ENCODE data around the gene MYPN.
"Not testable (repeated sequence)": the region's sequence is repeated elsewhere in the genome, so short reads cannot be mapped to it uniquely, and the experiment has no call there.

Gene MYPN

DNA sequence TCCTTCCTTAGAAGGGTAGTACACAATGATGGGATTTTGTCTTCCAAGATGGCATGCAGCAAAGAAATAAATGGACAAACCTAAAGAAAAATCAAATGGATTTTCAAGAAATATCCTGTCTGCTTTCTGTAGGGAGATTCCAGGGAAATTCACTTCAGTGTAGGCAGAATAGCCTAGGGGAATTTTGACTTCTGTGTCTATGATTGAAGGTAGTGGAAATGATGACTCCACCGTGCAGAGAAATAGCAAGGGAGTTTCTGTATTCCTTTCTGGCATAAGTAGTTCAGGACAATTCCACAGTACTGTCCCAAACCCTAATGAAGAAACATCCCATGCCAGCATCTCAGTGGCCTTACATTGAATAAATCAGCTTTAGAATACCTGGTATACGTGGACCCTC is 113.1 kb downstream of the MYPN start:
- in situ Hi-C loops (cut with MboI; ENCODE audit: low sequenced_read_pairs), result no loop called here

DNA sequence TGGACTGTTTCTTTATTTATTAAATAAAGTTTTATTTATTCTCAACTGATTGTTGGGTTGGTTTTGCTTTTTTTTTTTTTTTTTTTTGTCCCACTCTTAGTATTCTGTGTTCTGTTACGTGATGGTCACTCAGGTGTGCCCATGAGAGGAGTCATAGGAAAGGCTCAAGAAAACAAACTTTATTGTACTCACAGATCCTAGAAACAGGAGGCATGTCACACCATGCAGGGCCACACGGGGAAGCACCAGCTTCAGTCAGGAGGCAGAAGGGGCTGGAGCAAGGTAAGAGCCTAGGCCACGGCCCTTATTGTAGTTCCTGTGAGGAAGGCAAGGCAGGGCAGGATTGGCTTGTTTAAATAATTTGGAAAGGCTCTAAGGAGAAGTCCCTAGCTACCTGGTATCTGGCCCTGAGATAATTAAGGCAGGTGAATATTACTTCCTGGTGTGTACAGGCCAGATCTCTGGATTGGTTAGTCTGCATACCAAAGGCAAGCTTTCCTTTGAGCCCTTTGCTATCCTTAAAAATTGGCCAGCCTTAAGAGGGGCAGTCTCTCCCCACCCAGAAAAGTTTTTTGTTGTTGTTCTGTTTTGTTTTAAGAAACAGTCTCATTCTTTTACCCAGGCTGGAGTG is 114.4 kb downstream of the MYPN start:
- in situ Hi-C loops (cut with MboI; ENCODE audit: low sequenced_read_pairs), result no loop called here

DNA sequence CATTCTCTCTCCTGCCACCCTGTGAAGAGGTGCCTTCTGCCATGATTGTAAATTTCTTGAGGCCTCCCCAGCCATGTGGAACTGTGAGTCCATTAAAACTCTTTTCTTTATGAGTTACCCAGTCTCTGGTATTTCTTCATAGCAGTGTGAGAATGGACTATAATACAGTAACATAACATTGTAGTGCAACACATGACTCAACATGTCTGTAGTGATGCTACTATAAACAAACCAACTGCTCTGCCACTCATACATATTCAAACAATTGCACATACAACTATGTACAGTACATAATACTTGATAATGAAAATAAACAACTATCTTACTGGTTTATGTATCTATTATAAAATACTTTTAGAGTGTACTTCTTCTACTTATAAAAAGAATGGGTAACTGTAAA is 115.5 kb downstream of the MYPN start:
- in situ Hi-C loops (cut with MboI; ENCODE audit: low sequenced_read_pairs), result no loop called here

DNA sequence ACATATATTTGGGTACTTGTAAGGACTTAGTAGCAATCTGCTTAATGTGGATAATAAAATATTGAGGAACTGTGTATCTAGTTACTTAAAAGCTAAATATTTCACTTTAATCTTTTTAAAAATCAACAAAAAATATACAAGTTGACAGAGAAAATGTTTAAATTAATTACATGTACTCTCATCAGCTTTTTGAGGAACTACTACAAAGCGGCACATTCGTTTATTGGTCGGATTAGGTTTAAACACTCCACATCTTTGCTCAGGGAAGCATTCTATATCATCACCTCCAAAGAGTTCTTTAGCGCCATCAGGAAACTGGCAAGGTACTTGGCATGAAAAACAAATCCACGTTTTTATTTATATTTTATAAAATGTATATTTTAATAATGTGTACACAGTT is 121.0 kb downstream of the MYPN start:
- in situ Hi-C loops (cut with MboI; ENCODE audit: low sequenced_read_pairs), result no loop called here

DNA sequence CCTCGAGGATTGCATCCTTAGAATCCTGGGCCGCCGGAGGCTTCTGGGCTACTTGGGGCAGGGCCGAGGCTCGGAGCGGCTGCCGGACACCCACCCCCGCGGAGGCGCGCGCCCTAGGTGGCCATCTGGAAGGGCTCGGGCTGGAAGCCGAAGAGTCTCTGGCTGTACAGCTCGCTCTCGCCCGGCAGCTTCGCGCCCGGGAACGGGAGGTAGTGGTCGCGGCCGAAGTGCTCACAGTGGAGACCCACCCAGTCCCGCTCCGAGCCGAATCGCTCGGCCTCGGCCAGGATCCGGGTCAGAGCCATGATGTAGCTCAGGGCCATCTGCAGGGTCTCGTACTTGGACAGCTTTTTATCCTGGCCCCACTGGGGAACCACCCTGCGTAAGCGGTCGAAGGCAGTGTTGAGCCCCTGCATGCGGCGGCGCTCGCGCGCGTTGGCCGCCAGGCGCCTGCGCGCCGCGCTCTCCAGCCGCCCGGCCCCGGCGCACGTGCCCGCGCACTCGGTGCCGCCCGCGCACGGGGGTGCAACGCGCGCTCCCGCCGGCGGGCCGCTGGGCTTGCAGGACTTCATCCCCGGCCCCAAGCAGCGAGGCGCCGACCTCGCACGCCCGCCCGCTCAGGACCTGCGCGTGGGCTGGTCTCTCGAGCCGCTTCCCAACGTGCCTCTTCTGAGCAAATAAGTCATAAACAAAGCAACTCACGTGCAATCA is 122.0 kb downstream of the MYPN start:
- in situ Hi-C loops (cut with MboI; ENCODE audit: low sequenced_read_pairs), result no loop called here

DNA sequence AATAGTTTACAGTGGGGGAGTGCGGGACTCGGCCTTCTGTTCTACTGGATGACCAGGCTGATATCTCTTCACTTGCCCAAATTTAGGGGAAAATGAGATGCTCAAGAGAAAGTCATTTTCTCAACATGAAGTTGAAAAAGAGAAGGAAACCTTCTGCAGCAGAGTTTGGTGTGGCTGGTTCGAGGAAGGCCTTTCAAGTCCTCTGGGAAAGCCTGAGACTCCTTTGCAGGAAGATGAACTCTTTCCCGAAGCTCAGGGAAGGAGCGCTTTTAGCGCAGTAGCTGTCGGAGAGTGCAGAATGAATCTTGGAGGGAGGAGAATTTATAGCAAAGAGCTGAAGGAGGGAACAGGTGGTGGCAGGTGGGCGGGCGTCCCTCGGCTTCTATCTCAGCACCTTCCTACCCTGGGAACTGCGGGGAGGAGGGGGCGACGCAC is 122.5 kb downstream of the MYPN start, which contains the start of gene ATOH7:
ATOH7 (minus strand) TSS at position 297 of the 435 bp plus-strand sequence. CDS start 436 bp downstream, outside the sequence.
- in situ Hi-C loops (cut with MboI; ENCODE audit: low sequenced_read_pairs), result no loop called here

DNA sequence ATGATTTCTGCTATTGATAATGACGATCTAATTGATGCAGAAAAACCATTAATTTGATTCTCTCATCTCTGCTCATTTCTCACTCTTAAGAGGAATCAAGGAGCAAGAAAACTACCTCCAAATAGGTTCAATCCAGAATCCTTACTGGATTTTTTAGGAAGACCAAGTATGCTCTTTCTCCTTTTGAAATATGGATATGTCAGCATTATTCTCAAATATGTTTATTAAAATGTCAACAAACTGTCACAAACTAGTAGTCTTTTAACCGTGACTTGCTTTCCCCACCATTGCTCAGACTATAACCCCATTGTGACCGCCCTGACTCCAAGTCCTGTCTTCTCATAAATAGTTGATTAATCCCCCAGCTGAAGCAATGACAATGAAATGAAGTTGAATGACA is 123.8 kb downstream of the MYPN start:
- in situ Hi-C loops (cut with MboI; ENCODE audit: low sequenced_read_pairs), result no loop called here

DNA sequence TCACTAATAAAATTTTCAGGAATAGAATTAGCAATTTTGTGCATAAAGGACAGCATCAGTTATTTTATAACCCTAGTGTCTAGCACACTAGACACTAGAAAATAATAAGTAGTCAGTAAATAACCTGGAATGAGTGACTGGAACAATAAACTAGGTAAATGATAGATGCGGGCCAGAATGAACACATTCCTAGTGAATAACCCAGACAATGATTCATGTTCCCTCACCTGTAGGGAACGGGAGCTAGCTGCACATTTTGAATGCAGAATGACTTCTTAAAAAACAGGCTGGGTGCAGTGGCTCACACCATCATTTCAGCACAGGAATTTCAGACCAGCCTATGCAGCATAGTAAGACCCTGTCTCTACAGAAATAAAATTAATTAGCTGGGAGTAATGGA is 125.8 kb downstream of the MYPN start:
- in situ Hi-C loops (cut with MboI; ENCODE audit: low sequenced_read_pairs), result no loop called here

DNA sequence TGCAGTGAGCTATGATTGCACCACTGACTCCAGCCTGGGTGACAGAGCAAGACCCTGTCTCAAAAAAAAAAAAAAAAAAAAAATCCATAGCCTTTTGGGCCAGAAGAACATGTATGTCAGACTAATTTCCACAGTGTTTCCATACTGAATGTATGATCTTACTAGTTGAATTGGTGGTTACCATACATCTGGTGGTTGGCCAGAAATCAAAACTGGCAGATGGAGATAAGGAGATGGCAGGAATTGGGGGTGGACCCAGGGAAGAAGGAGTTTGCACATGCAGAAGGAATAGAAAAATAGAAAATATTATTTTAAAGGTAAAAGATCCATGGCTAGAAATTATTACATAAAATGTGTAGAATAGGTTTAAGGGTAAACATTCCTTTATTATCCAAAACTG is 126.3 kb downstream of the MYPN start:
- in situ Hi-C loops (cut with MboI; ENCODE audit: low sequenced_read_pairs), result no loop called here

DNA sequence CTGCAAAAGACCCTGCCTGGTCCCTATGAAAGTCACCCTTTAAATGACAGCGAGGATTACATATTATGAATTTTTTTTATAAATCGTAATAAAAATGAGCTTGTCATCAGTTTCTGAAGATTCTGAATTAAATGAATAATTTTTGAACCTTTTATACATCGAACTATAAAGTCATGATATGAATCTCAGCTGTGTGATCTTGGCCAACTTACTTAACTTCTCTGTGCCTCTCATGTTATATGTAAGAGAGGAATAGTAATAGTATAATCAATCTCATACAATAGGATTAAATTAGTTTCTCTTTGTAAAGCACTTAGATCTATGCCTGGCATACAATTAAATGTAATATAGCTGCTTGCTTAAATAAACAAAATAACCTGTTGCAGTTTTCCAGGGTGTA is 127.9 kb downstream of the MYPN start:
- in situ Hi-C loops (cut with MboI; ENCODE audit: low sequenced_read_pairs), result no loop called here

DNA sequence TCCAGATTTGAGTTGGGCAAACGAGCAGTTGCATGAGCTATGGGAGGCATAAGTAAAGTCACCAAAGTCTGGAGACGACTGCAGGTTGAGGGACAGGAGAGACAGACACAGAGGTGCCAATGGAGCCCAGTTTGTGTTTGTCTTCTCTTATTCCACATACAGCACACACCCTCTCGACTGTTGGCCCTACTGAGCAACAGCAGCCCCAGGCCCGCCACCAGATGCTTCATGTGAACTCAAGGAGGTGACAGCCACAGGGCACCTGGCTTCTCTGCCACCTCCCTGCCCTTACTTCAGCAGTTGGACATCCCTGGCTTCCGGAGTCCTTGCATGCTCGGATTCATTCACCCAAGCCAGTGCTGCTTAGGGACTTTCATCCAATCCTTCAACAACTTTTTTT is 129.1 kb downstream of the MYPN start:
- in situ Hi-C loops (cut with MboI; ENCODE audit: low sequenced_read_pairs), result no loop called here

DNA sequence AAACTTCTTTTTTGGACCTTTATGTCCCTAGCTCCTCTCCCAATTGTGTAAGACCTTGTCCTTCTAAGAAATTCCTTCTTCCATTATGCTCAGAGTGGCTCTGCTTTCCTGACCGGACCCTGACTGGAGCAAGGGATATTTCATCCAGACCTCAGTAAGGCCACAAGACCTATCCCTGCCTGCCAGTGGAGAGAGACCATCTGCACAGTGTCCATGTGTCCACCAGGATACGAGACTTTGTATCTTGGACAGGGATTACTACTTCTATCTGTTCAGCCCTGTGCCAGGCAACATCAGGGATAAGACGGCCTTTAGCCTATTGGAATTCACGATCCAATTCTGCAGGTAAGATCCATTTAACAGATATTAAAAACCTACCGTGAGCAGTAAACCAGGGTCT is 129.8 kb downstream of the MYPN start:
- in situ Hi-C loops (cut with MboI; ENCODE audit: low sequenced_read_pairs), result no loop called here

DNA sequence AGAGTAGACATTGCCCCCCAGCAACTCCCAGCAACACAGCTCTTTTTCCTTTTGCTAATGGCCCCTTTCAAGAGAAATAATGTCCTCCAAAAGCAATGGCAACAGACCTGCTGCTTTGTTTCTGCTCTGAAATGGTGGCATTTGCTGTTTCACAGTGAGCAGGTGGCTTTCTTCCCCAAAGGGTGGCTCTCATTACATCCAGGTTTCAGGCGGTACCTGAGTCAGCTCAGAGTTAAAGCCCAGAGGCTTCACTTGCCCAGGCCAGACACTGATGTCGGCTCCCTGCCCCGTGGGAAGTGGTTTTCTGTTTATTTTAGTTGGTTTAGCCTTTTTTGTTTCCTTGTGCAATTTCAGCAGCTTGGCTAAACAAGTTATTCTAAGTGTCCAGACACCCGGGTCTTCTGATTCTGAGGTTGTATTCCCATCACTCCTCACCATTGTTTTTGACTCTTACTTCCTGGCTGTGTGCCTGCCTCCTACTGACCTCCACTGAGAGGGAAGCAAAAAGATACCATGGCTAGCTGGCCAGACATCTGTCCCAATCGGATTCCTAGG is 130.4 kb downstream of the MYPN start:
- in situ Hi-C loops (cut with MboI; ENCODE audit: low sequenced_read_pairs), result no loop called here

DNA sequence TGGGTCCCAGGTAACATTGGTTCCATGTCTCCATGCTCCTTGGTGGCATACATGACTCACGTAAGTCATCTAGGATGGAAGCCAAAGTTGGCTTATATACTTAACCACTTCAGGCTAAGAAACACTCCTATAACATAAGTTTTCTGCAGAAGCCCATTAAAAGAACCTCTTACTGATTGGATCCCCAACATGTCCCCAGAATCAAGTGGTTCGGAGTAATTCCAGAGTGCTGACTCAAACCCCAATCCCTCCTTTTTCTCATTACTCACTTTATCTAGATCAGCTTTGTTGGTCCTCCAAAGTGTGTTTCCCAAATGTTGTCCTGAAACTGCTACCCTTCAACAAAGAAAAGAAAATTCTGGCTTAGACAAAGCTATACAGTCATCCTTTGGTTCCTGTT is 132.8 kb downstream of the MYPN start:
- in situ Hi-C loops (cut with MboI; ENCODE audit: low sequenced_read_pairs), result no loop called here

DNA sequence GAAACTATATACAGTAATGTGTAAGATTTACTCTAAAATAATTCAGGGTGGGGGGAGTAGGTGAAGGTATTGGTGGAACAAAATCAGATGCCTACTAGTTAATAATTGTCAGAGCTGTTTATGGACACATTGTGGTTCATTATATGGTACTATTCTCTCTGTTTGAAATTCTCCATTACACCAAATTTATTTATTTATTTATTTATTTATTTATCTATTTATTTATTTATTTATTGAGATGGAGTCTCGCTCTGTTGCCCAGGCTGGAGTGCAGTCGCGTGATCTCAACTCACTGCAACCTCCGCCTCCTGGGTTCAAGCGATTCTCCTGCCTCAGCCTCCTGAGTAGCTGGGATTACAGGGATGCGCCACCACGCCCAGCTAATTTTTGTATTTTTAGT is 137.1 kb downstream of the MYPN start:
- in situ Hi-C loops (cut with MboI; ENCODE audit: low sequenced_read_pairs), result not testable (repeated sequence)

DNA sequence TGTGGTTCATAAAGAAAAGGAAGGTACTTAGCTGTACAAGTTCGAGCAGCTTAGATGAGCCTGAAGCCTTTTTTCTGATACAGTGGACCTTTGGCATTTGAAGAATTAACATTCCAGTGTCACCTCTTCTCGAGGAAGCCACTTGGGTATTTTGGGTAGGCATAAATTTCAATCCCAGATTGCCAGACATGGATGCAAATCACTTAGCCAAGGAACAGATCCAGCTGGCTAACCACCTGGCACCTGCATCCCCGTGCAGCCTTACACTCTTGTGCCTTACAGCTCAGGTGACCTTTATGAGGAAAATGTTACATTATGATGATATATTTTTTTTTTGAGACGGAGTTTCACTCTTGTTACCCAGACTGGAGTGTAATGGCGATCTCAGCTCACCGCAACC is 138.6 kb downstream of the MYPN start:
- in situ Hi-C loops (cut with MboI; ENCODE audit: low sequenced_read_pairs), result no loop called here

DNA sequence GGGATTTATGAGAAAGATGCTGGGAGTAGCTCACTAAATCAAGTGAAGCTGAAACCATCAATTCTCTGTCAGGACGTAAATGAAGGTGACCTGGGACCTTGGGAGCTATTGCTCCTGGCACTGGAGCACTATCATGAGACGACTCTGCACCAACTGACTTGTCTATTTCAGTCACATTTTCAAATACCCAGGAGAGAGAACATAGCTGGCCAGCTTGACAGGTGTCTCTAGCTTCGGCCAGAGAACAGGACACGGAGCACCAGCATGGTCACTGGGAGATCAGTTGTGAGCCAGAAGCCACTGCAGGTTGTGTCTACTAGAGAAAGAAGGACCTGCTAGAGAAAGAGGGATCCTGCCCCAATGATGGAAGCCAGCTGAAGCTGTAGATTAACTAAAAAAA is 140.0 kb downstream of the MYPN start:
- in situ Hi-C loops (cut with MboI; ENCODE audit: low sequenced_read_pairs), result no loop called here

DNA sequence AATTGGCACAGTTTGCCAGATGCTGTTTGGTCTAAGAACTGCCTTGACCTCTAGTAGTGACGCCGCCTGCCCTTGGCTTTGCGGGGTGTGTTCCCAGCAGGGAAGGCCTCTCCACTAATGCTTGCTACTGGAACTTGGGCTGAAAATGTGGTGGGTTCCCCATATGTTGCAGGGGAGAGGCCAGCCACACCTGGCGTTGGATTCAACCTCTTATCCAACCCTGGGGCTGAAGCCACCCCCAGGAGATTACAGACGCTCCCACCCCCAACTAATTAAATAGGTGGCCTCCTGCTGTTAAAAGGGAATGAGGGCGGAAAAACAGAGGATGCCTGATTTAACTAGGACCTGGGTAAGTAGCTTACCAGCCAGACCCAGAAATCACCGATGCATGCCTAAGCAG is 141.9 kb downstream of the MYPN start:
- in situ Hi-C loops (cut with MboI; ENCODE audit: low sequenced_read_pairs), result no loop called here

DNA sequence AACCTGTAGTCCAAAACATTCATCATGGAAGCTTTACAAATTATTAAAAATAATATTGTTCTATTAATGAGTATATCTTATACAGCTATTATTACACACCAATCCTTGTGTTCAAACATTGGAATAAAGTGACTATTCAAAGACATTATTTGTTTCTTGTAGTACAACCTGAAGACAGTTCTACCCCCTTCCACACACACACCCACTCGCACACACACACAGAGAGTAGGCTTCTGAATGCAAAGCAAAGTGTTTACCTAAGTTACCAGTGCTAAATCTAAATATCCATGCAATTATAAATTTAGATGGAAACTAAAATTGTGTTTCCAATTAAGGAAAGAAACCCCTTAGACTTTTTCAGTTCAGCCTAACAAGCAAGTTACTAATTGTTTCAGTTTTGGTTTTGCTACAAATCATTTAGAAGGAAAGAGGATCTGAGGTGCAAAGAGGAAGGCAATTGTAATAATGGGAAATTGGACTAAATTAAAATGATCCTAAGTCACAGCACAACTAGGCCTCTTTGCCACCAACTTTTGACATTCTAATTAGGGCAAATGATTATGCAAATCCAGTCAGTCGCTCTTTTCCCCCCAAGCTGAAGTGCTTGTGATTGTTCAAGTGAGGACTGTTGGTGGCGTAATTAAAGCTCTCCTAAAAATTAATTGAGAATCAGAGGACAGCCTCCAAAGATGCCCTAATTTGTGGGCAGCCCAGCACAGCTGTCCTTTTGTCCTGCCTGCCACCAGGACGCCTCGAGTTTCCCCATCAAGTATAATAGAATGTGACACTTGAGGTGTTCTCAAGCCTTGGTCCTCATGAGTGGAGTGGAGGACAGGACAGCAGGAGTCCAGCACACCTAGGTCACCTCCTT is 142.6 kb downstream of the MYPN start:
- in situ Hi-C loops (cut with MboI; ENCODE audit: low sequenced_read_pairs), result no loop called here

DNA sequence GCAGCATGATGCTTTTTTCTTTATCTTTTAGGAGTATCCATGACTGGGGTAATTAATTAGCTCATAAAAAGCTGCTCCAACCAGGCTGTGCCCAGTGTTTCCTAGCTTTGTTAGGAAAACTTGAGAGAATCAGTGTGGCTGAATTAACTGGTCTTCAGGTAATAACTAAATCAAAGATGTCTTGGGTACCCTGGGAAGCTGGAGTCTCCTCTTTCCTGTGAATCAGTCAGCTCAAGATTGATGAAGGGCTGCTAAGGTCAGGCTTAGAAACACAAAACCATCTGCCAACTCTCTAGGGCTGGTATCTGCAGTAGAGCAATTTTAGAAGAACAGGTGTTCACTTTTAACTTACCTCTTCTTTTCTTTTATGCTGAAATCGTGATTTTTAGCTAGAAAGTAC is 144.1 kb downstream of the MYPN start:
- in situ Hi-C loops (cut with MboI; ENCODE audit: low sequenced_read_pairs), result no loop called here

DNA sequence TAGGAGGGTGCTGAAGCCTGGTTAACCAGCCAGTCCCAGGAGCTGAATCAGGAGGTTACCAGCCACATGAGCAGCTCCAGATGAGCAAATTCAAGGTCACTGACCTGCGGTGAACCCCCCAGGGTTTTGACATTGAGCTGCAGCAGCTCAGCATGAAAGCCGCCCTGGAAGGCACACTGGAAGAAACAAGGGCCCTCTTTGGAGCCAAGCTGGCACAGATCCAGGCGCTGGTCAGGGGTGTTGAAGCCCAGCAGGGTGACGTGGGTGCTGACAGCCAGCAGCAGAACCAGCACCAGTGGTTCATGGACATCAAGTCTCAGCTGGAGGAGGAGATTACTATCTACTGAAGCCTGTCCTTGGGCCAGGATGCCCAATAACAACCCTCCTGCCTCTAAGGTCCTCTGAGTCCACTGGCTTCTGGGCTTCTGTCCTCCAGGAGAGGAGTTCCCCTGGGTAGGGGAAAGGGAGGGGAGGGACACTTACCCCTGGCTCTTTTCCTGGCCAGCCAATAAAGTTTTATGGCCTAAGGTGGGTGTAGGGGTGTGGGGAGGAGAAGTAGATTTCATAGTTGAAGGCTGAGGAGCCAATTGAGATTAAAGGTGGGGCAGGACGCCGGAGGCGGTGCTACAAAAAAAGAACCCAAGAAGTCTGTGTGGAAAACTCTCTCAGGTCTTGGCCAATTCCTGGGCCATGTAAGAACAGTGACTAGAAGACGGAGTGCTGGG is 152.0 kb downstream of the MYPN start:
- in situ Hi-C loops (cut with MboI; ENCODE audit: low sequenced_read_pairs), result no loop called here
